ENCODE results near the gene YAP1.

YAP1 gene

DNA sequence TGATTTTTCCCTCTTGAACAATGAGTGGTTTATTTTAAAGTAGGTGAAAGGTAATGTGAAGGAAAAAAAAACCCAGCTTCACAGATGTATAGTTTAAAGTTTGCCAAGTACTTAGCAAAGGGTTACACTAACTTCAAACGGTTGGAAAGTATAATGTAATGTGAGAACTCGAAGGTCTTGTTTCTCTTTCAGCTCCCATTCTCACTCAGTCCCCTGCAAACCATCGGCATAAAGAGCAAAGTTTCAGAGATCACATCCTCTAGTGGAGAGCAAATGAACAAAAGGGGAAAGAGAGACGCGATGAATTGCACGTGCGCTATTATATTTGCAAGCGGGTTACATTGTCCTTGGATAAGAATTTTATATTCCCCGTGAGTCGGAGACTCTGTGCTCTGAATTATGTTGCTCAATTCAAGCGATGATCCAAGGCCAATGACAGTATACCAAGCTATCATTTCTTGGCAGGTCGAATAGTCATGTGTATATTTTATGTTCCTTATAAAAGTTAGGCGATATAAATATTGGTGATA lies 169.5 kb downstream of the YAP1 start (continued):
- TF ChIP-seq CREB5 (CRISPR knock-in tag; IDR thresholded peaks at IDR 0.05; ENCODE audit: low read depth) (no peak), ZFP30 (CRISPR knock-in tag; IDR thresholded peaks at IDR 0.05) (no peak), ZNF8 (CRISPR knock-in tag; IDR thresholded peaks at IDR 0.05) (no peak), BACH2 (CRISPR knock-in tag; IDR thresholded peaks at IDR 0.05; ENCODE audit: borderline replicate concordance) (no peak), ISL1 (CRISPR knock-in tag; IDR thresholded peaks at IDR 0.05) (no peak), PPARA (CRISPR knock-in tag; IDR thresholded peaks at IDR 0.05; ENCODE audit: borderline replicate concordance) (no peak), SNAI2 (CRISPR knock-in tag; IDR thresholded peaks at IDR 0.05) (no peak)

- no peak for ATAC-seq
- TF ChIP-seq ZC3H10 (CRISPR knock-in tag; IDR thresholded peaks at IDR 0.05) = no peak
- no peak for TF ChIP-seq PPARA (CRISPR knock-in tag; IDR thresholded peaks at IDR 0.05; ENCODE audit: borderline replicate concordance)
- no peak for TF ChIP-seq ARNTL (CRISPR knock-in tag; IDR thresholded peaks at IDR 0.05; ENCODE audit: borderline replicate concordance, low read depth)
- TF ChIP-seq BACH2 (CRISPR knock-in tag; IDR thresholded peaks at IDR 0.05; ENCODE audit: borderline replicate concordance) = no peak
- TF ChIP-seq CREB5 (CRISPR knock-in tag; IDR thresholded peaks at IDR 0.05; ENCODE audit: low read depth) = no peak
- no peak for TF ChIP-seq ZNF70 (CRISPR knock-in tag; IDR thresholded peaks at IDR 0.05)
- TF ChIP-seq GLIS3 (CRISPR knock-in tag; IDR thresholded peaks at IDR 0.05) = no peak
- no peak for TF ChIP-seq TOX (CRISPR knock-in tag; IDR thresholded peaks at IDR 0.05; ENCODE audit: borderline replicate concordance)
- no peak for TF ChIP-seq ZFP3 (CRISPR knock-in tag; IDR thresholded peaks at IDR 0.05)
- no peak for TF ChIP-seq ZNF8 (CRISPR knock-in tag; IDR thresholded peaks at IDR 0.05)
Observed at GRCh38 chr11:102280245-102280833, 170.1 kb downstream of the YAP1 start.

Measured in SK-N-SH treated with all-trans-retinoic acid at 6 μM for 48 hours (cell line).